Measurements from ENCODE around the gene MYH10. TPM values are rescaled to one million over a fixed set of nuclear protein-coding genes. Genes with fewer than 3 reads are reported as not detected.

The MYH10 gene
- total and polyA plus RNA-seq, 9 of the 15 experiments (the other 6 are each of a cell fraction or from before 2014, with no cell fraction given): 16.3 to 95.3 (median 39.7) TPM

DNA sequence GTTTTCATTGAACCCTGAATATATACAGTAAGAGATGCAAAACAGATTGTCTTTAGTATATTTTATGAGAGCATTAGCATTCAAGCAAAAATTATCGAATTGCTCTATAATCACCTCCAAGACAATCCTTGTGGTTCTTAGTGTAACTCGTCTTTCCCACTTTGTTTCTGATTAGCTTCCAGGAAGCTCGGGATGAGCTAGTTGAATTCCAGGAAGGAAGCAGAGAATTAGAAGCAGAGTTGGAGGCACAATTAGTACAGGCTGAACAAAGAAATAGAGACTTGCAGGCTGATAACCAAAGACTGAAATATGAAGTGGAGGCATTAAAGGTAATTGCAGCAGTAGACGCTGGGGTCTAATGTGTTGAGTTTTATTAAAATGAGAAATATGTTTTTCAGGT is 185.0 kb downstream of the MYH10 start:
- H3K9me3 ChIP-seq (replicated peaks; ENCODE audit: control insufficient read depth, insufficient read depth, low read depth, low read length): no peaks in the 10 kb centered on the region
- H2AFZ ChIP-seq (ENCODE audit: low read depth, low read length): no peak overlapping the region
- intact Hi-C loops (cut with micrococcal nuclease) (no loop called here), in situ Hi-C loops (cut with MboI) (no loop called here)
- H3K4me3 ChIP-seq: no peak overlapping the region
- POLR2A ChIA-PET: interaction anchor here (1.4 to 1.5 kb wide), 2 partner anchors 8 to 10 kb away, joined by 4 to 6 read pairs; partner anchors contain the start of gene NDEL1
- no peak overlapping the region for H3K27ac ChIP-seq (ENCODE audit: extremely low read depth, low read depth, low read length)
- no TSS peak for BruUV-seq (replicated peaks)
- H3K79me2 ChIP-seq (ENCODE audit: control insufficient read depth, insufficient read depth, low read length): peaks cover 26% of the 10 kb centered on the region
- ATAC-seq: no peak
- 68% methylated on average over 4 of the region's 4 CpGs for WGBS (ENCODE audit: insufficient coverage, low coverage, missing lambda C conversion rate)
- no peak overlapping the region for H3K4me2 ChIP-seq (ENCODE audit: insufficient read depth, low read length)
- CTCF ChIA-PET (ENCODE audit: low intra/inter-chr PET ratio): interaction anchor here (0.6 kb wide), 1 partner anchor 51 kb away, joined by 3 read pairs; no protein-coding TSS in a partner anchor
- H3K4me1 ChIP-seq (replicated peaks in 1 of 2; ENCODE audit: control insufficient read depth in 2 of 2, insufficient read depth in 2 of 2, low read length in 2 of 2): no peaks in the 10 kb centered on the region; a peak in 3 of 5 replicates
- no peak overlapping the region for H3K9ac ChIP-seq (ENCODE audit: insufficient read depth in 1 of 2, low read depth in 2 of 2, low read length in 2 of 2)
- TF ChIP-seq CCNT2 (IDR thresholded peaks at IDR 0.05; ENCODE audit: borderline replicate concordance, extremely low read depth, insufficient read length, low read depth, low read length) (no peak), ZFP36 (IDR thresholded peaks at IDR 0.05; ENCODE audit: low read depth, low read length, partially characterized antibody) (no peak), RAD51 (IDR thresholded peaks at IDR 0.05; ENCODE audit: borderline replicate concordance, low read depth) (no peak), CBX5 (IDR thresholded peaks at IDR 0.05; ENCODE audit: borderline replicate concordance, low read depth) (no peak), ZSCAN29 (IDR thresholded peaks at IDR 0.05) (no peak), ZNF282 (CRISPR knock-in tag; IDR thresholded peaks at IDR 0.05) (no peak), DIDO1 (tag; IDR thresholded peaks at IDR 0.05; ENCODE audit: low read depth) (no peak), RCOR1 (IDR thresholded peaks at IDR 0.05; ENCODE audit: borderline replicate concordance in 1 of 2, low read depth in 2 of 2, low read length in 2 of 2) (no peak), TCF3 (CRISPR knock-in tag; IDR thresholded peaks at IDR 0.05) (no peak), ZNF668 (CRISPR knock-in tag; IDR thresholded peaks at IDR 0.05) (no peak), SREBF2 (CRISPR knock-in tag; IDR thresholded peaks at IDR 0.05) (no peak), ZNF589 (CRISPR knock-in tag; IDR thresholded peaks at IDR 0.05; ENCODE audit: low read depth) (no peak)
- TF ChIP-seq, protein P1, sequence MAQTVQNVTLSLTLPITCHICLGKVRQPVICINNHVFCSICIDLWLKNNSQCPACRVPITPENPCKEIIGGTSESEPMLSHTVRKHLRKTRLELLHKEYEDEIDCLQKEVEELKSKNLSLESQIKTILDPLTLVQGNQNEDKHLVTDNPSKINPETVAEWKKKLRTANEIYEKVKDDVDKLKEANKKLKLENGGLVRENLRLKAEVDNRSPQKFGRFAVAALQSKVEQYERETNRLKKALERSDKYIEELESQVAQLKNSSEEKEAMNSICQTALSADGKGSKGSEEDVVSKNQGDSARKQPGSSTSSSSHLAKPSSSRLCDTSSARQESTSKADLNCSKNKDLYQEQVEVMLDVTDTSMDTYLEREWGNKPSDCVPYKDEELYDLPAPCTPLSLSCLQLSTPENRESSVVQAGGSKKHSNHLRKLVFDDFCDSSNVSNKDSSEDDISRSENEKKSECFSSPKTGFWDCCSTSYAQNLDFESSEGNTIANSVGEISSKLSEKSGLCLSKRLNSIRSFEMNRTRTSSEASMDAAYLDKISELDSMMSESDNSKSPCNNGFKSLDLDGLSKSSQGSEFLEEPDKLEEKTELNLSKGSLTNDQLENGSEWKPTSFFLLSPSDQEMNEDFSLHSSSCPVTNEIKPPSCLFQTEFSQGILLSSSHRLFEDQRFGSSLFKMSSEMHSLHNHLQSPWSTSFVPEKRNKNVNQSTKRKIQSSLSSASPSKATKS (CRISPR knock-in tag; IDR thresholded peaks at IDR 0.05): no peak
- no peaks in the 10 kb centered on the region for H3K27me3 ChIP-seq (ENCODE audit: control insufficient read depth in 2 of 2, insufficient read depth in 2 of 2, low read length in 2 of 2)
- peaks cover 57% of the 10 kb centered on the region for H3K36me3 ChIP-seq (ENCODE audit: control insufficient read depth, insufficient read depth, low read length)
- FAIRE-seq: no peak
- DNase-seq (ENCODE audit: extremely low read depth in 1 of 4, low spot score in 3 of 4): no peak
- H3K9me1 ChIP-seq (ENCODE audit: control insufficient read depth, insufficient read depth, low read length): no peaks in the 10 kb centered on the region
- H4K20me1 ChIP-seq (replicated peaks; ENCODE audit: control insufficient read depth, insufficient read depth, low read length): no peaks in the 10 kb centered on the region

Data from K562 (cell line).